ENCODE measurements around the gene NEK3. TPM values are rescaled to one million over a fixed set of nuclear protein-coding genes. Genes with fewer than 3 reads are reported as not detected.

Gene NEK3
- total RNA-seq, 1 experiment from 2014 or later = 1.6 TPM

DNA sequence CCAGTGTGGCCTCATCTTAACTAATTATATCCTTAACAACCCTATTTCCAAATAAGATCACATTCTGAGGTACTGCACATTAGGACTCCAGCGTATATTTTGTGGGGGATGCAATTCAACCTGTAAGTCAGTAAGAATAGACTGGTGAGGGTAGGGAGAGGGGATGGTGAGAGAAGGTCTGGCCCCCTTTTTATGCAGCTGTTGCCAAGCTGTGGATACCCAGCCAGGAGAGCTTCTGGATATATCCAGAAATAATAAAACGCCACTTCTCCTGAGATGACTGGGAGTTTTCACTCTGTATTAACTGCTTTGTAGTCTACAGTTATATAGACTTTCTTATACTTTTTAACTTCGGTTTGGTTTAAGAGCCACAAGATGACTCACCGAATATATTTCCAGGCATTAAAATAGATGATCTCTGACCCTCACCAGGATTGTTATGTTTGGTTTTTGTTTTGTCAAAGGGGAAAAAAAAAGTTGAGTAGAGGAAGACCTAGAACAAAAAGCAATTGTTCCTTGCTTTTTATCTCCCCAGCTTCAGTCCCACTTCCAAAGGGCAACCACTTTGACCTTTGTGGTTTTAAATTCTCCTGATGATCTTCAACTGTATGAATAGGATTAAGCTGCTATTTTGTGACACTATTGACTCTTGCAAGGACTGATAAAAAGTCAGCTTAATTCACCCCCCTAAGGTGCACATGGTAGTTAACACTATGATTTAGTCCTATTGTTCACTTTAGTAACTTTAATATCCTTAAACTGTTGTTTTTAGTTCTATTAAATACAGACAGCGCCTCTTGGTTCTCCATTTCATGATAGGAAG lies 3.1 kb upstream of the NEK3 start:
- no peaks in the 10 kb centered on the region for H3K79me2 ChIP-seq (ENCODE audit: low read depth)
- H3K4me2 ChIP-seq = no peak overlapping the region
- no peak overlapping the region for H2AFZ ChIP-seq
- ChIA-PET CTCF (interaction anchor here (0.6 kb wide), 1 partner anchor 480 kb away, joined by 4 read pairs; the partner anchor contains the start of gene HNRNPA1L2), POLR2A (ENCODE audit: unreplicated experiment) (no interaction called here)
- H3K4me3 ChIP-seq = no peak overlapping the region
- no peaks in the 10 kb centered on the region for H3F3A ChIP-seq (ENCODE audit: insufficient read depth, low read depth)
- DNase-seq = no peak
- BruUV-seq (replicated peaks) = no TSS peak
- no peaks in the 10 kb centered on the region for H3K36me3 ChIP-seq (ENCODE audit: low read depth)
- intact Hi-C loops (cut with micrococcal nuclease; ENCODE audit: unreplicated experiment) = no loop called here
- no peaks in the 10 kb centered on the region for H3K4me1 ChIP-seq (replicated peaks; ENCODE audit: insufficient read depth)
- no peaks in the 10 kb centered on the region for H4K20me1 ChIP-seq (ENCODE audit: insufficient read depth)
- no peak overlapping the region for H3K27ac ChIP-seq
- H3K9me3 ChIP-seq (ENCODE audit: insufficient read depth, low read depth) = no peaks in the 10 kb centered on the region
- no peaks in the 10 kb centered on the region for H3K9me2 ChIP-seq (ENCODE audit: insufficient read depth)
- TF ChIP-seq, protein P1, sequence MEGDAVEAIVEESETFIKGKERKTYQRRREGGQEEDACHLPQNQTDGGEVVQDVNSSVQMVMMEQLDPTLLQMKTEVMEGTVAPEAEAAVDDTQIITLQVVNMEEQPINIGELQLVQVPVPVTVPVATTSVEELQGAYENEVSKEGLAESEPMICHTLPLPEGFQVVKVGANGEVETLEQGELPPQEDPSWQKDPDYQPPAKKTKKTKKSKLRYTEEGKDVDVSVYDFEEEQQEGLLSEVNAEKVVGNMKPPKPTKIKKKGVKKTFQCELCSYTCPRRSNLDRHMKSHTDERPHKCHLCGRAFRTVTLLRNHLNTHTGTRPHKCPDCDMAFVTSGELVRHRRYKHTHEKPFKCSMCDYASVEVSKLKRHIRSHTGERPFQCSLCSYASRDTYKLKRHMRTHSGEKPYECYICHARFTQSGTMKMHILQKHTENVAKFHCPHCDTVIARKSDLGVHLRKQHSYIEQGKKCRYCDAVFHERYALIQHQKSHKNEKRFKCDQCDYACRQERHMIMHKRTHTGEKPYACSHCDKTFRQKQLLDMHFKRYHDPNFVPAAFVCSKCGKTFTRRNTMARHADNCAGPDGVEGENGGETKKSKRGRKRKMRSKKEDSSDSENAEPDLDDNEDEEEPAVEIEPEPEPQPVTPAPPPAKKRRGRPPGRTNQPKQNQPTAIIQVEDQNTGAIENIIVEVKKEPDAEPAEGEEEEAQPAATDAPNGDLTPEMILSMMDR (conservative IDR thresholded peaks at IDR 0.05) = no peak
- no peak for TF ChIP-seq EZH2 (IDR thresholded peaks at IDR 0.05; ENCODE audit: low read depth)
- peaks cover 22% of the 10 kb centered on the region for H3K27me3 ChIP-seq (ENCODE audit: insufficient read depth, low read depth)

DNA sequence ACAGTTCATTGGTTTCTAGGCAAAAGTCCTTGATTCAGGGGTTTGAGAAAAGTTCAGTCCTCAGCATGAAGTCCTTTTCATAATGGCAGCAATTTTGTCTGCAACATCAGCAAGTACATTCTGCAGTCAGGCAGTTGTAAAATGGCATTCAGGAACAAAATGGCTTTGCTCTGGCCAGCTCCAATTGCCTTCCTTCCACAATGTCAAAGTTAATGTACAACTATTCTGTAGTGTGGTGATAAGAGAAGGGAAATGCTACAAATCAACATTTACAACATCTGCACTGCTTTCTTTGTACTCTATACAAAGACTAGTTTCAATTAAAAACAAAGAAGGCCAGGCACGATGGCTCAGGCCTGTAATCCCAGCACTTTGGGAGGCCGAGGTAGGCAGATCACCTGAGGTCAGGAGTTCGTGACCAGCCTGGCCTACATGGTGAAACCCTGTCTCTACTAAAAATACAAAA lies 1.8 kb upstream of the NEK3 start:
- intact Hi-C loops (cut with micrococcal nuclease; ENCODE audit: unreplicated experiment) = no loop called here
- no peak overlapping the region for H3K4me3 ChIP-seq
- no TSS peak for BruUV-seq (replicated peaks)
- H3K27me3 ChIP-seq (ENCODE audit: insufficient read depth, low read depth) = peaks cover 22% of the 10 kb centered on the region
- no peaks in the 10 kb centered on the region for H3K9me3 ChIP-seq (ENCODE audit: insufficient read depth, low read depth)
- ChIA-PET CTCF (no interaction called here), POLR2A (ENCODE audit: unreplicated experiment) (no interaction called here)
- no peaks in the 10 kb centered on the region for H3K79me2 ChIP-seq (ENCODE audit: low read depth)
- no peak for DNase-seq
- no peak overlapping the region for H3K27ac ChIP-seq
- TF ChIP-seq, protein P1 (conservative IDR thresholded peaks at IDR 0.05) = no peak
- TF ChIP-seq EZH2 (IDR thresholded peaks at IDR 0.05; ENCODE audit: low read depth) = no peak
- H2AFZ ChIP-seq = no peak overlapping the region
- H3F3A ChIP-seq (ENCODE audit: insufficient read depth, low read depth) = no peaks in the 10 kb centered on the region
- no peaks in the 10 kb centered on the region for H3K36me3 ChIP-seq (ENCODE audit: low read depth)
- no peaks in the 10 kb centered on the region for H4K20me1 ChIP-seq (ENCODE audit: insufficient read depth)
- no peaks in the 10 kb centered on the region for H3K4me1 ChIP-seq (replicated peaks; ENCODE audit: insufficient read depth)
- no peak overlapping the region for H3K4me2 ChIP-seq
- H3K9me2 ChIP-seq (ENCODE audit: insufficient read depth) = no peaks in the 10 kb centered on the region

DNA sequence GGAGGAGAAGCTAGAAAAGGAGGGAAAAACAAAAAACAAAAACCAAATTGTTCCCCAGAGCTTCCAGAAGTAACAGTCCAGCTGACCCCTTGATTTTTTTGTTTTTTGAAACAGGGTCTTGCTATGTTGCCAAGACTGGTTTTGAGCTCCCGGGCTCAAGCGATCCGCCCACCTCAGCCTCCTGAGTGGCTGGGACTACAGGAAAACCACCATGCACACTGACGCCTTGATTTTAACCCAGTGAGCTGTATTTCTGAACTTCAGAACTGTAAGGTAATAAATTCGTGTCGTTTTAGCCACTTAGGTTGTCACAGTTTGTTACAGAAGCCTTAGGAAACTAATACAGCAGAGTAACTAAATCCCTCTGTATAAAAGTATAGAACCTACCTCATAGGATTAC lies 1.1 kb upstream of the NEK3 start:
- no peaks in the 10 kb centered on the region for H4K20me1 ChIP-seq (ENCODE audit: insufficient read depth)
- H3K9me2 ChIP-seq (ENCODE audit: insufficient read depth) = no peaks in the 10 kb centered on the region
- POLR2A ChIA-PET (ENCODE audit: unreplicated experiment) = interaction anchor here (0.6 kb wide), 1 partner anchor 44 kb away, joined by 3 read pairs; no protein-coding TSS in a partner anchor
- H3K27me3 ChIP-seq (ENCODE audit: insufficient read depth, low read depth) = peaks cover 22% of the 10 kb centered on the region
- no peaks in the 10 kb centered on the region for H3K36me3 ChIP-seq (ENCODE audit: low read depth)
- H3K4me1 ChIP-seq (replicated peaks; ENCODE audit: insufficient read depth) = no peaks in the 10 kb centered on the region
- H3F3A ChIP-seq (ENCODE audit: insufficient read depth, low read depth) = no peaks in the 10 kb centered on the region
- no peaks in the 10 kb centered on the region for H3K9me3 ChIP-seq (ENCODE audit: insufficient read depth, low read depth)
- no peak overlapping the region for H3K4me3 ChIP-seq
- H2AFZ ChIP-seq = no peak overlapping the region
- H3K4me2 ChIP-seq = no peak overlapping the region
- no peaks in the 10 kb centered on the region for H3K79me2 ChIP-seq (ENCODE audit: low read depth)
- no TSS peak for BruUV-seq (replicated peaks)
- CTCF ChIA-PET = no interaction called here
- no peak overlapping the region for H3K27ac ChIP-seq
- TF ChIP-seq EZH2 (IDR thresholded peaks at IDR 0.05; ENCODE audit: low read depth) = no peak
- TF ChIP-seq, protein P1 (conservative IDR thresholded peaks at IDR 0.05) = no peak
- no peak for DNase-seq
- intact Hi-C loops (cut with micrococcal nuclease; ENCODE audit: unreplicated experiment) = no loop called here
